Osteocyte (in vitro differentiated cells): Measurements from ENCODE around the gene EFCAB6. TPM values are rescaled to one million over a fixed set of nuclear protein-coding genes. Genes with fewer than 3 reads are reported as not detected.

Experiments used
- DNase-seq: peaks from one replicate; pipeline ENCODE4 v3.0.0; 2021; ENCODE audit warnings: mixed read lengths; ENCODE audit not compliant: unreplicated experiment; ENCODE audit errors: extremely low spot score
- H3K27ac Mint-ChIP-seq: one replicate; pipeline ENCODE4 v1.8.0; 2021; ENCODE audit warnings: mild to moderate bottlenecking, mixed read lengths; ENCODE audit not compliant: unreplicated experiment
- H3K27me3 Mint-ChIP-seq: one replicate; pipeline ENCODE4 v1.8.0; 2021; ENCODE audit warnings: mixed read lengths; ENCODE audit not compliant: unreplicated experiment
- H3K36me3 Mint-ChIP-seq: one replicate; pipeline ENCODE4 v1.8.0; 2021; ENCODE audit warnings: mixed read lengths; ENCODE audit not compliant: unreplicated experiment
- H3K4me1 Mint-ChIP-seq: one replicate; pipeline ENCODE4 v1.8.0; 2021; ENCODE audit warnings: mixed read lengths; ENCODE audit not compliant: unreplicated experiment
- H3K4me3 Mint-ChIP-seq: one replicate; pipeline ENCODE4 v1.8.0; 2021; ENCODE audit warnings: mild to moderate bottlenecking, moderate library complexity, mixed read lengths; ENCODE audit not compliant: unreplicated experiment
- H3K9me3 Mint-ChIP-seq: one replicate; pipeline ENCODE4 v1.8.0; 2021; ENCODE audit warnings: mixed read lengths; ENCODE audit not compliant: unreplicated experiment
- CTCF ChIP-seq: fragments of 200-600 bp; sonication (generic); IDR thresholded peaks from 2 replicates; pipeline ENCODE4 v1.5.0; 2021; ENCODE audit warnings: antibody characterized with exemption, mild to moderate bottlenecking, moderate library complexity
- total RNA-seq: library from RNA; stranded (reverse); gene quantifications from 2 replicates; pipeline ENCODE4 v1.2.1, GENCODE V29; 2021

The EFCAB6 gene
- total RNA-seq, 1 donor from 2014 or later: 1.4 TPM

- Mint-ChIP-seq H3K9me3 (no peaks in the 10 kb centered on the region), H3K27ac (peak overlapping the region; percentile 92), H3K36me3 (peaks cover 2% of the 10 kb centered on the region), H3K4me3 (peak overlapping the region; percentile 91), H3K4me1 (peaks cover 19% of the 10 kb centered on the region), H3K27me3 (peaks cover 2% of the 10 kb centered on the region)
- TF ChIP-seq CTCF: no peak
- DNase-seq: peak; percentile 34
Measured at GRCh38 chr22:43812890-43813289, 785 bp upstream of the EFCAB6 start.

GRCh38 chr22:43811777-43812148 is 342 bp downstream of the EFCAB6 start:
- H3K36me3 Mint-ChIP-seq: peaks cover 2% of the 10 kb centered on the region
- no peak for DNase-seq
- peak overlapping the region; percentile 92 for H3K27ac Mint-ChIP-seq
- H3K4me3 Mint-ChIP-seq: peak overlapping the region; percentile 91
- no peak for TF ChIP-seq CTCF
- H3K9me3 Mint-ChIP-seq: no peaks in the 10 kb centered on the region
- H3K27me3 Mint-ChIP-seq: peaks cover 9% of the 10 kb centered on the region
- H3K4me1 Mint-ChIP-seq: peaks cover 19% of the 10 kb centered on the region

- Mint-ChIP-seq H3K27me3 (peaks cover 41% of the 10 kb centered on the region), H3K9me3 (peaks cover 11% of the 10 kb centered on the region), H3K4me3 (no peak overlapping the region), H3K4me1 (no peaks in the 10 kb centered on the region), H3K27ac (no peak overlapping the region), H3K36me3 (peaks cover 1% of the 10 kb centered on the region)
- no peak for TF ChIP-seq CTCF
- peak; percentile 2 for DNase-seq
Measured at GRCh38 chr22:43802897-43803495, 9.1 kb downstream of the EFCAB6 start.

GRCh38 chr22:43800970-43801369 is 11.1 kb downstream of the EFCAB6 start:
- H3K4me3 Mint-ChIP-seq: no peak overlapping the region
- no peaks in the 10 kb centered on the region for H3K4me1 Mint-ChIP-seq
- TF ChIP-seq CTCF: no peak
- peaks cover 33% of the 10 kb centered on the region for H3K27me3 Mint-ChIP-seq
- peaks cover 1% of the 10 kb centered on the region for H3K36me3 Mint-ChIP-seq
- no peak overlapping the region for H3K27ac Mint-ChIP-seq
- DNase-seq: no peak
- peaks cover 11% of the 10 kb centered on the region for H3K9me3 Mint-ChIP-seq

DNA sequence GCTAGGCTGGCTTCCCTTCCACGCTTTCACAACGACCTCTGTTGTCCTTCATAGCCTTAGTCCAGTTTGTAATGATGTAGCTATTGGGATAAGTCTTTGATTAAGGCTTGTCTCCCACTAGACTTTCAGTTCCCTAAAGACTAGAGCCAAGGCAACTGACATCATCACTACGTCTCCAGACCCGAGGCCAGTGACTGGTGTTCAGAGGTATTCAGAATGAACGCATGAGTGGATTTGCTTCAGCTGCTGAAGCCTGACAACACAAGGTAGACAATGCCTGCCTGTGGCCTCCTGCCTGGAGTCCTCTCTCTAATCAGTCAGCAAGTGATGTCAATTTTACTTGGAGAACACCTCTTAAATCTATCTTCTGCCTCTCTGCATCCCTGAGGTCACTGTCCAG is 13.6 kb downstream of the EFCAB6 start:
- Mint-ChIP-seq H3K4me3 (no peak overlapping the region), H3K36me3 (peaks cover 1% of the 10 kb centered on the region), H3K27ac (no peak overlapping the region), H3K4me1 (no peaks in the 10 kb centered on the region), H3K9me3 (peaks cover 11% of the 10 kb centered on the region), H3K27me3 (peaks cover 20% of the 10 kb centered on the region)
- no peak for TF ChIP-seq CTCF
- peak; percentile 38 for DNase-seq
